Pancreas (tissue), 10 donors: ENCODE results near the gene KRT39. TPM values are rescaled to one million over a fixed set of nuclear protein-coding genes. Genes with fewer than 3 reads are reported as not detected.

Experiments
- ATAC-seq, 4 donors: fragments of 200-7000 bp; cut with Tn5 transposase; one replicate each; pipeline versions ENCODE4 v1.8.0 to v1.9.1; 2020; ENCODE audit warnings: mild to moderate bottlenecking in 4 of 4, moderate library complexity in 4 of 4
- DNase-seq, 6 donors: peaks; one replicate each; pipeline ENCODE4 v3.0.0-alpha.2; 2020
- FAIRE-seq: peaks from 2 replicates; lab custom pipeline; 2012; peaks lifted over from hg19 to GRCh38; lab: Jason Lieb, UNC
- H3K27ac ChIP-seq, 4 donors: fragments of 200-600 bp; sonication (generic); 1 replicate in 3 of 4; 2 replicates in 1 of 4; pipeline versions ENCODE4 v1.5.0 to v1.8.0; 2020
- H3K27me3 ChIP-seq, 4 donors: fragments of 200-600 bp; one replicate each; pipeline ENCODE4 v1.8.0; 2021
- H3K36me3 ChIP-seq, 3 donors: fragments of 200-600 bp; sonication (generic) in 1 of 3; one replicate each; pipeline versions ENCODE4 v1.5.0 to v1.8.0; 2020 to 2021
- H3K4me1 ChIP-seq, 3 donors: fragments of 200-600 bp; one replicate each; pipeline ENCODE4 v1.8.0; 2021
- H3K4me3 ChIP-seq, 4 donors: fragments of 200-600 bp; sonication (generic) in 2 of 4; one replicate each; pipeline versions ENCODE4 v1.5.0 to v1.8.0; 2020 to 2021
- H3K9me3 ChIP-seq, 4 donors: fragments of 200-600 bp; one replicate each; pipeline ENCODE4 v1.8.0; 2021
- WGBS, 2 donors: extraction: QIAGEN DNeasy Blood & Tissue Kit; methylation state at CpG; one replicate each; pipeline ENCODE4 v1.1.7; 2013; 5-methylcytosine and 5-hydroxymethylcytosine counted together
- intact Hi-C, 3 donors: fragments of 100-400 bp; cut with DNase I; formaldehyde crosslinking; loops; one replicate each; pipeline versions ENCODE4 v1.11.1 to v1.14.2; 2022
- polyA plus RNA-seq, 2 donors: library from polyadenylated mRNA; stranded (reverse); fragments of 200-250 nt; gene quantifications; one replicate each; pipeline ENCODE4 v1.2.3, GENCODE V29; 2013
- total RNA-seq, 6 donors: library from RNA; stranded (reverse); fragmentation: NEBNext Ultra II Directional in 4 of 6; extraction: Animal tissue kit (Norgen Biotek cat#: 25700) in 4 of 6; gene quantifications; one replicate each; pipeline versions ENCODE4 v1.2.1 to v1.2.4, GENCODE V29; 2021 to 2023
- TF ChIP-seq, protein P1 (sequence below), 4 donors: fragments of 200-600 bp; sonication (generic) in 3 of 4; IDR thresholded peaks; one replicate each; pipeline versions ENCODE4 v1.5.0 to v1.8.0; 2021; ENCODE audit warnings: antibody characterized with exemption in 4 of 4
- donor health status: healthy with polysubstance abuse.
- donor health status: DM: no; HTN: no; CAD: no; lungs with moderate emphysema.
- donor health status: DM: no; HTN: no; CAD: no.
- donor health status: control.
- donor health status: control.
- donor health status: Bipolar disorder and iron deficiency.
- donor health status: DM: yes; HTN: yes; CAD: no.
- donor health status: DM: no; HTN: no; CAD: no.
- donor health status: DM: no; HTN: no; CAD: no.
- donor health status: DM: yes; HTN: yes; CAD: no.

KRT39 gene
- total and polyA plus RNA-seq, 8 donors, result not detected

DNA sequence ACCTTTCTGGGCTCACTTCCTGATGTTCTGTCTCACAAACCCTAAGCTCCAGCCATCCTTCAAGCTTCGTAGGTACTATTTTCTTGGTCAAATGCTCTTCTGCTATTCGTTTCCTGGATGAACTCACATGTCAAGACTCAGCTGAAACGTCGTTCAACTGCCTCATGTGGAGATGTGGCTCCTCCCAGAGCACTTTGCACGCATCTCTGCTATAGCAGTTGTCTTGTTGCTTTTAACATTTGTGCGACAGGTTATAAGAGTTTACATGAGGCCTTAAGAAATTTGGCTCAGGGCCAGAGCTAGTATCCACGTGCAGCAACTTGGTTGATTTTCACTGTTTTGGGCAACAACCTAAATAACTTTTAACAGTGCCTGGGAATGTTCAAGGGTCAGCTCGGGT lies 20.2 kb upstream of the KRT39 start:
- Histone ChIP-seq H3K27me3 (no peaks in the 10 kb centered on the region), H3K9me3 (no peaks in the 10 kb centered on the region), H3K4me3 (no peak overlapping the region), H3K4me1 (no peaks in the 10 kb centered on the region), H3K27ac (no peak overlapping the region), H3K36me3 (no peaks in the 10 kb centered on the region)
- intact Hi-C loops, result no loop called here
- FAIRE-seq, result no peak
- TF ChIP-seq, protein P1, sequence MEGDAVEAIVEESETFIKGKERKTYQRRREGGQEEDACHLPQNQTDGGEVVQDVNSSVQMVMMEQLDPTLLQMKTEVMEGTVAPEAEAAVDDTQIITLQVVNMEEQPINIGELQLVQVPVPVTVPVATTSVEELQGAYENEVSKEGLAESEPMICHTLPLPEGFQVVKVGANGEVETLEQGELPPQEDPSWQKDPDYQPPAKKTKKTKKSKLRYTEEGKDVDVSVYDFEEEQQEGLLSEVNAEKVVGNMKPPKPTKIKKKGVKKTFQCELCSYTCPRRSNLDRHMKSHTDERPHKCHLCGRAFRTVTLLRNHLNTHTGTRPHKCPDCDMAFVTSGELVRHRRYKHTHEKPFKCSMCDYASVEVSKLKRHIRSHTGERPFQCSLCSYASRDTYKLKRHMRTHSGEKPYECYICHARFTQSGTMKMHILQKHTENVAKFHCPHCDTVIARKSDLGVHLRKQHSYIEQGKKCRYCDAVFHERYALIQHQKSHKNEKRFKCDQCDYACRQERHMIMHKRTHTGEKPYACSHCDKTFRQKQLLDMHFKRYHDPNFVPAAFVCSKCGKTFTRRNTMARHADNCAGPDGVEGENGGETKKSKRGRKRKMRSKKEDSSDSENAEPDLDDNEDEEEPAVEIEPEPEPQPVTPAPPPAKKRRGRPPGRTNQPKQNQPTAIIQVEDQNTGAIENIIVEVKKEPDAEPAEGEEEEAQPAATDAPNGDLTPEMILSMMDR (IDR thresholded peaks at IDR 0.05), result no peak
- WGBS, 2 donors, result 40 to 46% methylated on average over 8 of the region's 8 CpGs
- ATAC-seq, result no peak
- no peak for DNase-seq

DNA sequence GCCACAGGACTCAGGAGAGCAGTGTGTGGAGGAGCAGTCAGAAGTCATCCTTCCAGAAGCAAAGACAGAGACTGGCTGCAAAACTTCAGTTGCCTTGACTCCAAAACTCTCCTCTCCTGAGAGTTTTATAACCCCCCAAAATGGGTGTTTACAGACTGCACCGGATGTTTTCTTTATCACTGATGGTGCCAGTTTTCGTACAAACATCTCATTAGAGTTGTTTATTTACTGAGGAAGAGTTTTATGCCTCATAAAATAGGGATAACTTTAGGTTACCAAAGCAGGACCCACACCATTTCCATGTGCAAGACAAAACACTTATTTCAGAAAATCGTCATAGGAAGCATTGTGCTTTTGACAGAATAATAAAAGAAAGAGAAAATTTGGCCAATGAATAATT lies 17.5 kb upstream of the KRT39 start, which contains the start of gene KRT40:
KRT40 (minus strand) TSS at position 101 of the 400 bp plus-strand sequence; CDS start at position 48, 53 bp downstream.
- Histone ChIP-seq H3K9me3 (no peaks in the 10 kb centered on the region), H3K27me3 (no peaks in the 10 kb centered on the region), H3K27ac (no peak within 1 kb of the TSS), H3K4me1 (no peaks in the 10 kb centered on the region), H3K36me3 (no peaks in the 10 kb centered on the region), H3K4me3 (no peak within 1 kb of the TSS)
- 39 to 48% methylated on average over 3 of the region's 3 CpGs for WGBS, 2 donors
- DNase-seq (no peak), ATAC-seq (no peak), FAIRE-seq (no peak)
- intact Hi-C loops, result no loop called here
- TF ChIP-seq, protein P1 (IDR thresholded peaks at IDR 0.05), result no peak

DNA sequence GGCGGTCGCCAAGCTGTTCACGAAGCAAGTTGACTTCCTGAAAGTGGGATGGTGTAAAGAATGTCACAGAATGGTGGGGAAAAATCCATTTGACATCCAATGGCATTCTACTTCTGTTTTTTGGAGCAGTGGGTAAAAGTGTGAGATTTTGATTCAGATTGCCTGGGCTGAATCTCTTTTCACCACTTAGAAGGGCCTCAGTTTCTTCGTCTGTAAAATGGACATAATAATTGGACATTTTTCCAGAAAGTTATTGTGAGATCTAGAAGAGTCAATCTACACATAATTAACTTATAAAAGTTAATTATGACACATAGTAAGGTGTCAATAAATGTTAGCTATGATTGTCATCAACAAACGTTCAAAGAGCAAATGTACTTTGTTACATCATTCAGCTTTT lies 14.4 kb upstream of the KRT39 start:
- no peak for ATAC-seq

DNA sequence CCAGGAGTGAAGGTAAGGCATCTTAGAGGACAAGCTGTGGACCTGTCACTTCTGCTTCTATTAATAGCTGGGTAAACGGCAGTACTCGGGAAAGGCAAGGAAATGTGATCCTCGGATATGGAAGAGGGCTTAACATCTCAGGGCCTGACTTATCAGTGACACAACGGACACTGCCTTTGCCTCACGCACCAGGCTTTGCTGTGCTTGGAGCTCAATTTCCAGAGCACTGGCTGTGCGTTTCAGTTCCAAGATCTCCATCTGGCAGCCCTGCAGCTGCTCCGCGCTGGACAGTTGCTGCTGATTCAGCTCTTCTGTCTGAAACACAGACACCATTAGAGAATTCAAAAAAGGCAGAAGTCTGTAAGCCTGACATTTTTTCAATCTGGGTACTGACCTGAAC lies 13.8 kb upstream of the KRT39 start:
- DNase-seq, result no peak
- Histone ChIP-seq H3K27me3 (peaks cover 0 to 4% (median 0%) of the 10 kb centered on the region in 4 donors), H3K27ac (no peak overlapping the region), H3K36me3 (no peaks in the 10 kb centered on the region), H3K9me3 (no peaks in the 10 kb centered on the region), H3K4me3 (no peak overlapping the region), H3K4me1 (peaks cover 0 to 9% (median 0%) of the 10 kb centered on the region in 3 donors)
- TF ChIP-seq, protein P1 (IDR thresholded peaks at IDR 0.05), result no peak
- intact Hi-C loops, result no loop called here
- no peak for FAIRE-seq
- WGBS, 2 donors, result 32 to 42% methylated on average over 8 of the region's 8 CpGs
- peak in 2 of 4 donors; percentile 12 to 44 for ATAC-seq

More for the DNA sequence above, 14.4 kb upstream of the KRT39 start:
- WGBS, 2 donors, result 49 to 54% methylated on average over 5 of the region's 5 CpGs
- Histone ChIP-seq H3K4me1 (peaks cover 0 to 9% (median 0%) of the 10 kb centered on the region in 3 donors), H3K36me3 (no peaks in the 10 kb centered on the region), H3K9me3 (no peaks in the 10 kb centered on the region), H3K27ac (no peak overlapping the region), H3K27me3 (peaks cover 0 to 4% (median 0%) of the 10 kb centered on the region in 4 donors), H3K4me3 (no peak overlapping the region)
- FAIRE-seq, result no peak
- intact Hi-C loops, result no loop called here
- DNase-seq, result no peak
- TF ChIP-seq, protein P1 (IDR thresholded peaks at IDR 0.05), result no peak

DNA sequence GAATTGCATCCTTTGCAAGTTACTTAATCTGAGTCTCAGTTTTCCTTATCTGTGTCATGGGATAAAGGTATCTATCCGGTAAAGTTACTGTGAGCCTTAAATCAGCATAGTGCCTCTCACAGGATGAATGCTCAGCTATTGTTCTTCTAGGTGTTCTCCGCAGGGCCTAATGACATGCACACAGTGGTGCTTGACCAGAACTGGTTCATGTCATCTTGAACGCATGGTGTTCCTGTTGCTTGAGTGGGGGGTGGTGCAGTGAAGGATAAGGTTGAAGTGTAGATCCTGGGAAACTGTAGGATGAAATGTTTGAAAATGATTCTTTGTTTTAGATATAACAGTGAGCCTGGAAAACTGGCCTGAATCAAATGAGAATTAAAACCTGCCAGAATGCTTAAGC lies 13.4 kb upstream of the KRT39 start:
- 82 to 87% methylated on average over 3 of the region's 3 CpGs for WGBS, 2 donors
- no peak for FAIRE-seq
- no peak overlapping the region for H3K27ac ChIP-seq
- DNase-seq, result no peak
- no peaks in the 10 kb centered on the region for H3K9me3 ChIP-seq
- intact Hi-C loops, result no loop called here
- peaks cover 0 to 4% (median 0%) of the 10 kb centered on the region in 4 donors for H3K27me3 ChIP-seq
- H3K36me3 ChIP-seq, result no peaks in the 10 kb centered on the region
- TF ChIP-seq, protein P1 (IDR thresholded peaks at IDR 0.05), result no peak
- peaks cover 0 to 9% (median 0%) of the 10 kb centered on the region in 3 donors for H3K4me1 ChIP-seq
- H3K4me3 ChIP-seq, result no peak overlapping the region
- ATAC-seq, result no peak
